Nephron progenitor cell (in vitro differentiated cells): Measurements from ENCODE around the gene ILK.

Experiments
- DNase-seq: peaks from one replicate; pipeline ENCODE4 v3.0.0; 2021
- H3K27ac Mint-ChIP-seq: 2 replicates; pipeline ENCODE4 v1.8.0; 2021; ENCODE audit warnings: mild to moderate bottlenecking, moderate library complexity, mixed read lengths
- H3K27me3 Mint-ChIP-seq: 2 replicates; pipeline ENCODE4 v1.8.0; 2021; ENCODE audit warnings: mild to moderate bottlenecking, low read depth, mixed read lengths; ENCODE audit not compliant: poor library complexity
- H3K36me3 Mint-ChIP-seq: 2 replicates; pipeline ENCODE4 v1.8.0; 2021; ENCODE audit warnings: low read depth, mixed read lengths
- H3K4me1 Mint-ChIP-seq: 2 replicates; pipeline ENCODE4 v1.8.0; 2021; ENCODE audit warnings: mixed read lengths
- H3K4me3 Mint-ChIP-seq: 2 replicates; pipeline ENCODE4 v1.8.0; 2021; ENCODE audit warnings: mild to moderate bottlenecking, moderate library complexity, mixed read lengths
- H3K9me3 Mint-ChIP-seq: 2 replicates; pipeline ENCODE4 v1.8.0; 2021; ENCODE audit warnings: mild to moderate bottlenecking, moderate library complexity, mixed read lengths
- CTCF ChIP-seq: fragments of 200-600 bp; sonication (generic); IDR thresholded peaks from 2 replicates; pipeline ENCODE4 v1.5.0; 2021; ENCODE audit warnings: antibody characterized with exemption

The ILK gene

GRCh38 chr11:6579681-6580080 is 23.9 kb upstream of the ILK start:
- no peak overlapping the region for H3K27ac Mint-ChIP-seq
- H3K4me1 Mint-ChIP-seq: no peaks in the 10 kb centered on the region
- peaks cover 38% of the 10 kb centered on the region for H3K9me3 Mint-ChIP-seq
- H3K36me3 Mint-ChIP-seq: peaks cover 43% of the 10 kb centered on the region
- no peak overlapping the region for H3K4me3 Mint-ChIP-seq
- H3K27me3 Mint-ChIP-seq: peaks cover 7% of the 10 kb centered on the region
- TF ChIP-seq CTCF: no peak
- DNase-seq: no peak

GRCh38 chr11:6583584-6583983 is 20.0 kb upstream of the ILK start:
- peaks cover 4% of the 10 kb centered on the region for H3K27me3 Mint-ChIP-seq
- H3K9me3 Mint-ChIP-seq: peaks cover 43% of the 10 kb centered on the region
- TF ChIP-seq CTCF: no peak
- peaks cover 63% of the 10 kb centered on the region for H3K36me3 Mint-ChIP-seq
- H3K4me3 Mint-ChIP-seq: no peak overlapping the region
- DNase-seq: no peak
- H3K27ac Mint-ChIP-seq: no peak overlapping the region
- H3K4me1 Mint-ChIP-seq: no peaks in the 10 kb centered on the region

- no peak for DNase-seq
- H3K27ac Mint-ChIP-seq: no peak overlapping the region
- H3K4me3 Mint-ChIP-seq: no peak overlapping the region
- no peaks in the 10 kb centered on the region for H3K4me1 Mint-ChIP-seq
- H3K9me3 Mint-ChIP-seq: peaks cover 43% of the 10 kb centered on the region
- H3K27me3 Mint-ChIP-seq: peaks cover 4% of the 10 kb centered on the region
- H3K36me3 Mint-ChIP-seq: peaks cover 70% of the 10 kb centered on the region
- no peak for TF ChIP-seq CTCF
Observed at GRCh38 chr11:6584528-6584927, 19.0 kb upstream of the ILK start.

DNA sequence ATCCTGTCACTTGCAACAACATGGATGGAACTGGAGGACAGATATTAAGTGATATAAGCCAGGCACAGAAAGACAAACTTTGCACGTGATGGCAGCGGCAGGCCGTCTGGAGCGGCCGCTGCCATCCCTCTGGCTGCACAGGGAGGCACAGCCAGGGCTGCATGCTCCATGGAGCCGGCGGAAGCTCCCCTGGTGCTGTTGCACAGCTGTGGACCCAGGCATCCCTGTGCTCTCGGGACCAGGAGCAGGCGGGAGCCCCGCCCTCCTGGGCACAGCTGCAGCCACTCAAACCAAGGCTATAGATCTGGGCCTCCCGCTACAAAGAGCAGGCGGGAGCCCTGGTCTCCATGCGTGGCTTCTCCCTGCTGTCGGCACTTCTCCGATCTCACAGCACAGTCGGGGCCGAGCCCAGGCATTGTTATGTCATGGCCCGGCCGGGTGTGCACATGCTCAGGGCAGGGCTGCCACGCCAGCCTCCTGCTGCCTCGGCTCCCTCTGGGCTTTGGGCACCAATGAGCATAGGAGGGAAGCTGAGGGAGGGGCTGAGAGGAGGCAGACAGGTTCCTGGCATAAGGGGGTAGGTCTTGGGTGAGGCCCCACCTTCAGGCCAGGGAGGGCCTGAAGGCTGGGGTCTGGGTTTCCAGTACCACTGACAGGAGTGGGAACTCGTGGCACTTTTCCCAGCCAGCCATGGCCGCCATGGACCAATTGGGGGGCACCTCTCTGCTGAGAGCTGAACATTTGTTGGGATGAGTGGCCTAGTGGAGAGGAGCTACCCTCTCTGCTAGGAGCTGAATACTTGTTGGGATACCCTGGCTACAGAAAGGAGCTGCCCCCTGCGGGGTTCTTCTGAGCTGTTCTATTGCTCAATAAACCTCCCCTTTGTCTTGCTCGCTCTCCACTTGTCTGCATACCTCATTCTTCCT is 16.9 kb upstream of the ILK start:
- H3K27ac Mint-ChIP-seq: no peak overlapping the region
- no peak for TF ChIP-seq CTCF
- no peak overlapping the region for H3K4me3 Mint-ChIP-seq
- no peaks in the 10 kb centered on the region for H3K4me1 Mint-ChIP-seq
- peaks cover 35% of the 10 kb centered on the region for H3K9me3 Mint-ChIP-seq
- H3K36me3 Mint-ChIP-seq: peaks cover 66% of the 10 kb centered on the region
- peaks cover 4% of the 10 kb centered on the region for H3K27me3 Mint-ChIP-seq
- DNase-seq: no peak

DNA sequence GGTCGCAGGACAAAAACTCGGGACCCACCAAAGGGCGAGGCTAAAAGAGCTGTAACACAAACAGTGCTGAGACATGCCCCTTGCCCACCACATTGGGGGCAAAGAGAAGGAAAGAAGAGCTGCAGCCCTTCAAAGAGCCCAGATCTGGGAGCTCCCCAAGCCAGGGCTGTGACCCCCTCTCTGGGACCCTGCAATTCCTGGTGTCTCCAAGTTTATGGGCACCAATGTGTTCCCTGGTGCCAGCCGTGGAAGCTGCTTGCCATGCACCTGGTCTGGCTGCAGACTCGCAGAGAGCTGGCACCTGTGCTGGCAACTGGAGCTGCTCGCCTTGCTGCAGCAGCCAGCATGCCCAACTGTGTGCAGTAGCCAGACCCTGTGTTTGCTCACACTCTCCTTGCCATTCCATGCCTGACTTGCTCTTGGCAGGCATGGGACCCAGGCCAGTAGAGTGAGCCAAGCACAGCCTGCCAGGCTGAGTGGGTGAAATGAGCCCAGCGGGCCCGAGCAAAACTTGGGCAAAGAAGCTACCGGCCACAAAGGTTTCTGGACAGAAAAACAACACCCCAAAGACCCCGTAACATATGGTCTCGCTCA is 16.1 kb upstream of the ILK start:
- H3K4me1 Mint-ChIP-seq: no peaks in the 10 kb centered on the region
- DNase-seq: no peak
- H3K27ac Mint-ChIP-seq: no peak overlapping the region
- H3K27me3 Mint-ChIP-seq: no peaks in the 10 kb centered on the region
- H3K9me3 Mint-ChIP-seq: peaks cover 27% of the 10 kb centered on the region
- TF ChIP-seq CTCF: no peak
- H3K36me3 Mint-ChIP-seq: peaks cover 67% of the 10 kb centered on the region
- no peak overlapping the region for H3K4me3 Mint-ChIP-seq

GRCh38 chr11:6588018-6588417 is 15.6 kb upstream of the ILK start:
- no peaks in the 10 kb centered on the region for H3K4me1 Mint-ChIP-seq
- peaks cover 22% of the 10 kb centered on the region for H3K9me3 Mint-ChIP-seq
- no peak for DNase-seq
- H3K36me3 Mint-ChIP-seq: peaks cover 64% of the 10 kb centered on the region
- no peaks in the 10 kb centered on the region for H3K27me3 Mint-ChIP-seq
- H3K27ac Mint-ChIP-seq: no peak overlapping the region
- no peak overlapping the region for H3K4me3 Mint-ChIP-seq
- no peak for TF ChIP-seq CTCF
